Fibroblast of skin of left biceps (primary cell): ENCODE measurements around the gene CYP2C18.
"Not testable (repeated sequence)": the region's sequence is repeated elsewhere in the genome, so short reads cannot be mapped to it uniquely, and the experiment has no call there.

ENCODE experiments used
- DNase-seq, 2 experiments: peaks; one replicate each; pipeline ENCODE4 v3.0.0-alpha.2; 2013; ENCODE audit warnings: low read depth in 2 of 2

Gene CYP2C18

DNA sequence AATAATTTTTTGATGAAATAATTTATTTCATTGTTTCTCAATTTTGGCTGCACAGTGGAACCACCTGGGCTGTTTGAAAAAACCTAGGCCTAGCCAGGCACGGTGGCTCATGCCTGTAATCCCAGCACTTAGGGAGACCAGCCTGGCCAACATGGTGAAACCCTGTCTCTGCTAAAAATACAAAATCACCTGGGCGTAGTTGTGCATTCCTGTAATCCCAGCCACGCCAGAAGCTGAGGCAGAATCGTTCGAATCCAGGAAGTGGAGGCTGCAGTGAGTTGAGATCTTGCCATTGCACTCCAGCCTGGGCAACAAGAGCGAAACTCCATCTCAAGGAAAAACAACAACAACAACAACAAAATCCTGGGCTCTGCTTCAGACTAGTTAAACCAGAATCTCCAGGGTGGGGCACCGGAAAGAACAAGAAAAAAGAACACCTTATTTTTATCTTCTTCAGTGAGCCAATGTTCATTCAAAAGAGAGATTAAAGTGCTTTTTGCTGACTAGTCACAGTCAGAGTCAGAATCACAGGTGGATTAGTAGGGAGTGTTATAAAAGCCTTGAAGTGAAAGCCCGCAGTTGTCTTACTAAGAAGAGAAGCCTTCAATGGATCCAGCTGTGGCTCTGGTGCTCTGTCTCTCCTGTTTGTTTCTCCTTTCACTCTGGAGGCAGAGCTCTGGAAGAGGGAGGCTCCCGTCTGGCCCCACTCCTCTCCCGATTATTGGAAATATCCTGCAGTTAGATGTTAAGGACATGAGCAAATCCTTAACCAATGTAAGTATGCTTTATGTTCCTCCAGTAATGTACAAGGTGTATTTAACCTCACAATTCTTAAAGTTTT lies at the start of gene CYP2C18:
Gene CYP2C18, plus strand, starts transcription at position 516 of the 841 bp plus-strand sequence. Its CDS starts 91 bp downstream, at position 607.
- no peak for DNase-seq

DNA sequence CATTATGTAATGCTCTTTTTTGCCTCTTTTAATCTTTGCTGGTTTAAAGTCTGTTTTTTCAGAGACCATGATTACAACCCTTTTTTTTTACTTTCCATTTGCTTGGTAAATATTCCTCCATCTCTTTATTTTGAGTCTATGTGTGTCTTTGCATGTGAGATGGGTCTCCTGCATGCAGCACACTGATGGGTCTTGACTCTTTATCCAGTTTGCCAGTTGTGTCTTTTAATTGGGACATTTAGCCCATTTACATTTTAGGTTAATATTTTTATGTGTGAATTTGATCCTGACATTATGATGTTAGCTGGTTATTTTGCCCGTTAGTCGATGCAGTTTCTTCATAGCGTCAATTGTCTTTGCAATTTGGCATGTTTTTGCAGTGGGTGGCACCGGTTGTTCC lies 45.4 kb upstream of the CYP2C18 start:
- DNase-seq: not testable (repeated sequence)

DNA sequence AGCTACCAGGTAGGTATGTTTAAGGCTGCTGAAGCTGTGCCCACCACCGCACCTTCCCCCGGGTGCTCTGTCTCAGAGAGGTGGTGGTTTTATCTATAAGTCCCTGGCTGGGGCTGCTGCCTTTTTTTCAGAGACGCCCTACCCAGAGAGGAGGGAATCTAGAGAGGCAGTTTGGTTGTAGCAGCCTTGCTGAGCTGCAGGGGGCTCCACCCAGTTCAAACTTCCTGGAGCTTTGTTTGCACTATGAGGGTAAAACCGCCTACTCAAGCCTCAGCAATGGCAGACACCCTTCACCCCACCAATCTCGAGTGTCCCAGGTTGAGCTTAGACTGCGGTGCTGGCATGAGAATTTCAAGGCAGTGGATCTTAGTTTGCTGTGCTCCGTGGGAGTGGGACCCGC lies 43.6 kb upstream of the CYP2C18 start:
- DNase-seq: no peak

DNA sequence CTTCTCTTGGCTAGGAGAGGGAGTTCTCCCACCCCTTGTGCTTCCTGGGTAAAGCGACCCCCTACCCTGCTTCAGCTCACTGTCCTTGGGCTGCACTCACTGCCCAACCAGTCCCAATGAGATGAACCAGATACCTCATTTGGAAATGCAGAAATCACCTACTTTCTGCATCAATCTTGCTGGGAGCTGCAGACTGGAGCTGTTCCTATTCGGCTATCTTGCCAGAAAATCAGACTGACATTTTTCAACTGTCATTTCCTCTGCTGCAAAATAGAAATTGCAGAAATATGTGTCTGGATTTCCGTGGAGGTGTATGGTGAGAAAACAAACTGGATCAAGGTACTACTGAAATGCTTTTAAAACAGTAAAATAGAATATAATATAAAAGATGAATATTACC lies 43.0 kb upstream of the CYP2C18 start:
- no peak for DNase-seq

DNA sequence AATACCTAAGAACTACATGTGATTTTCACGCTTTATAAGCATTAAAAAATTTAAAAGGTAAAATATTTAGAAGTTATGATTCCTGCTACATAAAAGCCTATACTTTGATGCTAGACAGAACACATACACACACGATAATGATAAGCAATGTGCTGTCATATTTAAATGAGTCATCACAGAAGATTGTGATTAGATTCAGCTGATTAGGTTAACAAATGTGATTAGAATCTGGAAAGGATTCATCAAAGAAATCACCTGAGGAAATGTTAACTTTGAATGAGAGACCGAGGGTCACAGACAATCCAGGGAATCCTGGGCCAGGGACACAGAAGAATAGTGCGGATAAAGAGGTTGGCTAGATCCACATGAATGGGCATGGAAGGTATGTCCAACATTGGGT lies 42.0 kb upstream of the CYP2C18 start:
- DNase-seq: no peak

DNA sequence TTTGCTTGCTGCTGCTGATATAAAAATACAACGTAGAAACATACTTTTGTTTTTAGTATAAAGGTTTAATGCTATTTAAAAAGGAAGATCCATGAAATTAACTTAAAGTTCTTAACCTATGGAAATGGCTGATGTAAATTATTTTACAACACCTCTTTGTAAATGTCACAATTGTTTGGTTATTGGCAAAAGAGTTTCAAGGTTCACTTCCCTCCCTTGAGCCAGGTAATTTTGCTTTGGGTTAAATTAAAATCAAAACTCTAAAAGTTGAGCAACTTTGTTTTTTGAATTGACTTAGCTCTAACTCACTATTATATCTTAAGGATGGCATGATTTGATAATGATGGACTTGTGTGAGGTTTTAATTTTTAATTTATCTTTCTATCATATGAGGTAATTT lies 39.2 kb upstream of the CYP2C18 start:
- DNase-seq: no peak

DNA sequence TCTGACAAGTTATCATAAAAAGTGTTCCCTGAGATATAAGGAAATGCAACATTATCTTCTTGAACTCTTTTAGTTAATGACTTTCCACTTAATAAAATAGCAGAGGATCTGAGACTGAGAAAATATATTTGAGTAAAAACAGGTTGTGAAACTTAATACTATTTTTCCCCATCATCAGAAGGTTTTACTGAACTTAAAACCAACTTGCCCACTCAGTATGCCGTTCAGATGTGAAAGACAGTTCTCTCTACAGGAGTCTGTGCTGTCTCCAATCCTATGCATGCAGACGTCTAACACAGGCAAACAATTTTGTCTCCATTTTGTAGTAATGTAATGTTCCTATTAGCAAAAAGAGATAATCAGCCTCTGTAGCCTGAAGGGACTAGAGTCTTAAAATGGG lies 38.2 kb upstream of the CYP2C18 start:
- DNase-seq: no peak

DNA sequence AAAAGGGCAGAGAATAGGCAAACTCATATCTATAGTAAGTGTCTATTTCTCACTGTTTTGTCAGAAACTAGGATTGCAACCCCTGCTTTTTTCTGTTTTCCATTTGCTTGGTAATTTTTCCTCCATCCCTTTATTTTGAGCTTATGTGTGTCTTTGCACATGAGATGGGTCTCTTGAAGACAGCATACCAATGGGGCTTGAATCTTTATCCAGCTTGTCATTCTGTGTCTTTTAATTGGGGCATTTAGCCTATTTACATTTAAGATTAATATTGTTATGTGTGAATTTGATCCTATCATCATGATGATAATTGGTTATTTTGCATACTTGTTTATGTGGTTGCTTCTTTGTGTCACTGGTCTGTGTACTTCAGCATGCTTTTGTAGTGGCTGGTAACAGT lies 28.3 kb upstream of the CYP2C18 start:
- DNase-seq: not testable (repeated sequence)

DNA sequence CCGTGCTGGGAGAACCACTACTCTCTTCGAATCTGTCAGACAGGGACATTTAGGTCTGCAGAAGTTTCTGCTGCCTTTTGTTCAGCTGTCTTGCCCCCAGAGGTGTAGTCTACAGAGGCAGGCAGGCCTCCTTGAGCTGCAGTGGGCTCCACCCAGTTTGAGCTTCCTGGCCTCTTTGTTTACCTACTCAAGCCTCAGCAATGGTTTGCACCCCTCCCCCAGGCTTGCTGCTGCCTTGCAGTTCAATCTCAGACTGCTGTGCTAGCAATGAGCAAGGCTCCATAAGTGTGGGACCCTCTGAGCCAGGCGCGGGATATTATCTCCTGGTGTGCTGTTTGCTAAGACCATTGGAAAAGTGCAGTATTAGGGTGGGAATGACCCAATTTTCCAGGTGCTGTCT lies 20.5 kb upstream of the CYP2C18 start:
- not testable (repeated sequence) for DNase-seq

DNA sequence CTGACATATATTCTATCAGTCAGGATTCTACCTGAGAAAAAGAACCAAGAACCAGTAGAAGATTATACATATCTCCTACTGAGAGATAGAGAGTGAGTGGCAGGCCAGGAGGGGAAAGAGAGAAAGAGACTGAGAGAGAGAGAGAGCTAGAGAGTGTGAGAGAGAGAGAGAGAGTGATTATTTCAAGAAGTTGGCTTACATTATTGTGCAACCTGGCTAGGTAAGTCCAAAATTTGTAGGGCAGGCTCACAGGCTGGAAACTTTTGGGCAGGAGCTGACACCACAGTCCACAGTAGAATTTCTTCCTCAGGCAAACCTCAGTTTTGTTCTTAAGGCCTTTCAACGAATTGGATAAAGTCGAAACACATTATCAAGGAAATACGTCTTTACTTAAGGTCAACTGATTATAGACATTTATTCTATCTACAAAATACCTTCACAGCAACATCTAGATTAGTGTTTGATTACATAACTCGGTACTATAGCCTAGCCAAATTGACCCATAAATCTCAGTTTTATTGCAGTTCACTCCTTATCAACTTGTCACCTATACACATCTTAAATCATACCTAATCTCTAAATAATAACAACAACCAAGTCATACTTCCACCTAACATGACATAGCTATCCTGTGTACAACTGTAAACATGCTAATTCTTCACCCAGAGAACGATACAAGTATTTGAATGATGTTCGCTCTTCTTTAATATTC lies 17.0 kb upstream of the CYP2C18 start:
- no peak for DNase-seq

DNA sequence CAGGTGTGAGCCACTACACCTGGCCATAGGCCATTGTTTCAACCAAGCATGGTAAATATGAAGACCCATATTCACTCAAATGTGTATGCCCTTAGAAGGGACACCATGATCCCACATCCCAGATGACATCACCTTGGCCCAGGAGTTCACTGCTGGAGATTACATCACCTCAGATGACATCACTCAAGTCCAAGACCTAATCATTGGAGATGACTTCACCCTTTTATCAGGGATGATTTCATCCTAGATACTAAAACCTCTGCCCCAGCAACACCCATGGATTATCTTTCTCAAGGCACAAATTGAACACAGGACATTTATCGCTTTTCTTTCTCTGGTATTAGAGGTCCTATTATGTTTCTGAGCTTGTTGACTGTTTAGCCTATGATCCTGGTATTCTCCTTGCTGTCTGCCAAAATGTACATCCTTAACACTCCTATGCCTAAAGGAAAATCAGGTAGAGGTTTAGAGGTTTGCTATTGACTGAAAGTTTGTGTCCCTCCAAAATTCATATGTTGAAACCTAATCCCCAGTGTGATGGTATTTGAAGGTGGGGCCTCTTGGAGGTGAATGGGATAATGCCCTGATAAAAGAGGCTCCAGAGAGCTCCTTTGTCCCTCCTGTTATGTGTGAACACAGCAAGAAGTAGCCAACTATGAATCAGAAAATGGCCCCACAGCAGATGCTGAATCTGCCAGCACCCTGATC lies 9.8 kb upstream of the CYP2C18 start:
- no peak for DNase-seq

DNA sequence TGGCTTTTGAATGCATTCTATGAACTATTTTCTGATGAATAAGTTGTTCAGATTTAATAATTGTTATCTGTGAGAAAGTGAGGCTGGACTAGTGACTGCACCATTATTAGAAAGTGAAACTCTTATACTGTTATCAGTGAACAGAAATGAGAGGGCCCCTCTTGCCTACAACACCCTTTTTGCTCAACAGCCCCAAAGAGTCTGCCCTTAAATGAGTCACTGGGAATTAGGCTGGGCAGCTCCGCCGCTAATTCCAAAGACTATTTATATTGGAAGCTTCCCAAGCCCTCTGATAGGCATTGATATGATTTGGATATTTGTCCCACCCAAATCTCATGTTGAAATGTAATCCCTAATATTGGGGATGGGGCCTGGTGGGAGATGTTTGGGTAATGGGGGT lies 7.0 kb upstream of the CYP2C18 start:
- DNase-seq: no peak

DNA sequence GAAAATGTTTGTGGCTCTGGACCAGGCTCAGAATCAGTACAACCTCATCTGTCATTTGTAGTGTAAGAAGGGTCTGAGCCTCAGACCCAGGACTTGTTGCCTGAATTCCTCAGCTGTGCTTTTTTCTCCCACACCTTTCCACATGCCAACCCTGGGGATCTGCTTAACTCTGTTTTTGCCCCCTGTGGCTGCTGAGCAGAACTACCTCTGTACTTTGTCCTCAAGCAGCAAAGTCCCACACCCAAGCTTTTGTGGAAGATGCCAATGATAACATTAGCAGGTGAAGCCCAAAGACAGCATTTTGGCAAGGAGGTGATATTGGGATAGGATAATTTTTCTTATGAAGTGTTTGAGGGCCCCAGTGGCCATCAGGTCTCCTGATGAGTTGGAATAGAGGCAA lies 5.8 kb upstream of the CYP2C18 start:
- DNase-seq: no peak

DNA sequence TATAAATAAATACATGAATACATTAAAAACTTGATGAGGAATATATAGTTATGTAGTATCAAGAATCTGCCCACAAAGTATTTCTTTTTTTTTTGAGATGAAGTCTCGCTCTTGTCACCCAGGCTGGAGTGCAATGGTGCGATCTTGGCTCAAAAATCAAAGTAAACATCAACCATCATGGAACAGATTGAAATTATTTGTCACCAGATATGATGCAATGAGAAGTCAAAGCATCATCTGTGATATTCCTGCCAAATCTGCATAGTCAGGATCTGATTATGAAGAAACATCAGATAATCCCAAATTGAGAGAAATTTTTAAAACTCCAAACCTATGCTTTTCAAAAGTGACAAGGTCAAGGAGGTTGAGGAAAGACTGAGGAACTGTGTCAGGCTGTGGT lies 5.1 kb upstream of the CYP2C18 start:
- no peak for DNase-seq

DNA sequence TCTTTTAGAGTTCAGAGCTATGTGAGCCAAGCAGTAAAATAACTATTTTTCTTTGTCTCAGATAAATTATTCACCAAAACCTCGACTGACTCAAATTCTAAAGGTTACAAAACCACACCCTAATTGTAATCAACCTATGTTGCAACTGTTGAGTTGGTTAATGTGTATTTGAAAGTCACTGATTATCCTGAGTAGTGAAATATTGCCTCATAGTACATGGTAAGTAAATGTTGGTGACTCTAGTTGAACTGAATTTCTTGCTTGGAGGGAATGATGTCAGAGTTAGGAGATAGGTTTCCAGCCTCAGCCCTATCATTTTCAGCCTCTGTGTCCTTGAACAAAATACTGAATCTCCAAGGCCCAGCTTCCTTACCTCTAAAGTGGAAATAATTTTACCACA lies 3.0 kb upstream of the CYP2C18 start:
- no peak for DNase-seq

DNA sequence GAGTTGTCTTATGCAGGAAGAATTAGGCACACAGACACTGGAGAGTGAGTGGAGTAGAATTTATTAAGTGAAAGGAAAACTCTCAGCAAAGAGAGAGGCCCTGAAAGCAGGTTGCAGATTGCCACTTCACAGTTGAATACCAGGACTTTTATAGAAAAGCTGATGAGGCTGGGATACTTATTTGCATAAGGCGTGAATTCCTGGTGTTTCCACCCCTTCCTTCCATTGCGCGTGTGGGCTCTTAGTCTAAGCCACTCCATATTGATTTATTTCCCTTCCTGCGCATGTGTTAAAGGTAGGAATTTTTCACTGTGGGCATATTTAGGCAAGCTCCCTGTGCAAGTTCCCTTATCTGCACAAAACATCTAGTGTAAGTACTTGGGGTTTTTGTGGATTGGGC lies 893 bp upstream of the CYP2C18 start:
- DNase-seq: not testable (repeated sequence)

DNA sequence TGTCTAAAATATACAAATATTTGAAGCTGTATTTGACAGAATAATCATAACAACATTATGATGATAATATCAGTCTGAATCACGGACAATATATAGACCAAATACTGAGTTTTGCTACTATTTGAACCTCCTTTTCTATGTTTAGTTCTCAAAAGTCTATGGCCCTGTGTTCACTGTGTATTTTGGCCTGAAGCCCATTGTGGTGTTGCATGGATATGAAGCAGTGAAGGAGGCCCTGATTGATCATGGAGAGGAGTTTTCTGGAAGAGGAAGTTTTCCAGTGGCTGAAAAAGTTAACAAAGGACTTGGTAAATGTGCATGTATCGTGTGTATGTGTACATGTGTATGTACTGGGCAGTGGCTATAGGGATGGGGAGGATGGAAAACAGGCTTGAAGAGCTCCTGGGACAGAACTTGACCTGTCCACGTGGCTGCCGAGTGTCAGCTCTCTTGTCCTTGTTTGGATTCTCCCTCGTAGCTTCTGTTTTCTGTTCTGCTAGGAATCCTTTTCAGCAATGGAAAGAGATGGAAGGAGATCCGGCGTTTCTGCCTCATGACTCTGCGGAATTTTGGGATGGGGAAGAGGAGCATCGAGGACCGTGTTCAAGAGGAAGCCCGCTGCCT lies 4.2 kb downstream of the CYP2C18 start:
- no peak for DNase-seq

DNA sequence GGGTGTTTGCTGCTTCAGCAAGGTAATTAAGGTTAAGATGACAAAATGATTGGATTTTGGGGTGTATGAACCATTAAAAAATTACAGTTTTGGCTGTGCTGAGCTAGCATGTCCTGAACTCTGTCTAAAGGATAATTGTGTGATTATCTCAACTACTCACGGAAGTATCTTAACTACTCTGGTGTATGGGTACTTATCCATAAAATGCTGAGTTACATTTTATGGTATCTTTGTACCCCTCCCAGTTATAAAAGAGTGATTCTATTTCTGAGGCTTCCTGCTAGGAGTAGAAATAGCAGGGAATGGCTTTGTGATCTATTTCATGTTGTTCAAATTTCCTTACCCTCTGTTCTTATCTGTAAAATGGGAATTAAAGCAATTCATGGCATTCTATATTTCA lies 22.6 kb downstream of the CYP2C18 start:
- no peak for DNase-seq

DNA sequence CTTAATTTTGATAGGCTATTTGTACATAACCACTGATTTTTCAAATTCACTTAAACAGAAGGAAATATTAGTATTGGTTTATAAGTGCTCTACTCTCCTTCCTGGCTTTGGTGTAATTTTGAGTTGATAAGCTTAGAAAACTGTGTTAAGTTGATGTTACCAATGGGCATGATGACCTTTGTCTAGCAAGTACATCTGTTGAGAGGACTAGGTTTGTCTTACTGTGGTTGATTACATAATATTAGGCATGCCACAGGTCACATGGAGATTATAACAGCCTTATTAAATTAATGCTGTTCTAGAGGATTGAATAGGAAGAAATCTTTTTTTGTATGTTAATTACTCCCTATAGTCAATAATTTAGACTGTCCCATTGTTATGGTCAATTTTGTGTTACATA lies 27.0 kb downstream of the CYP2C18 start:
- DNase-seq: no peak

DNA sequence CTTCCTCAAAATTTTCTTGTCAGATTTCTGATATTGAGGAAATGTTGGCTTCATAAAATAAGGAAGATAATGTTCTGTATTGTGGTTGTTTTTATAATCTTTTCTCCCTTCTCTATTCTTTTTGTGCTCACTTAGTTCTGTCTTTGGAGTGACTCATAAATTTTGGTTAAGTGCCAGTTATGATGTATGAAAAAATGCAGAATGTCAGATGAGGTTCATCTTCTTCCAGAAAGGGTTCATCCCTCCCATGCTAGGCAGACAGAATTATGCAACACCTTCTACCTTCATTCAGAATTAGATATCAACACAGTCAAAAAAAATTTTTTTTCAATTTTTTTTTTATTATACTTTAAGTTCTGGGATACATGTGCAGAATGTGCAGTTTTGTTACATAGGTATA lies 42.3 kb downstream of the CYP2C18 start:
- no peak for DNase-seq

DNA sequence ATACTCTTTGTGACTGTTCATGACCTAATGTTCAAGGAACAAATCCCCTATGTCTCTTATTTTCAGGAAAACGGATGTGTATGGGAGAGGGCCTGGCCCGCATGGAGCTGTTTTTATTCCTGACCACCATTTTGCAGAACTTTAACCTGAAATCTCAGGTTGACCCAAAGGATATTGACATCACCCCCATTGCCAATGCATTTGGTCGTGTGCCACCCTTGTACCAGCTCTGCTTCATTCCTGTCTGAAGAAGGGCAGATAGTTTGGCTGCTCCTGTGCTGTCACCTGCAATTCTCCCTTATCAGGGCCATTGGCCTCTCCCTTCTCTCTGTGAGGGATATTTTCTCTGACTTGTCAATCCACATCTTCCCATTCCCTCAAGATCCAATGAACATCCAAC lies 51.7 kb downstream of the CYP2C18 start:
- no peak for DNase-seq

DNA sequence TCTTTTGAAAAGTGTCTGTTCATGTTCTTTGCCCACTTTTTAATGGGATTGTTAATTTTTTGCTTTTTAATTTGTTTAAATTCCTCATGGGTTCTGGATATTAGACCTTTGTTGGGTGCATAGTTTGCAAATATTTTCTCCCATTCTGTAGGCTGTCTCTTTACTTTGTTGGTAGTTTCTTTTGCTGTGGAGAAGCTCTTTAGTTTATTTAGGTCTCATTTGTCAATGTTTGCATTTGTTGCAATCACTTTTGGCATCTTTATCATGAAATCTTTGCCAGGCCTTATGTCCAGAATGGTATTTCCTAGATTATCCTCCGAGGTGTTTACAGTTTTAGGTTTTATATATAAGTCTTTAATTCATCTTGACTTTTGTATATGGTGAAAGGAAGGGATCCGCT lies 55.1 kb downstream of the CYP2C18 start:
- DNase-seq: no peak
